Measurements from ENCODE around the gene FAAH. TPM values are rescaled to one million over a fixed set of nuclear protein-coding genes. Genes with fewer than 3 reads are reported as not detected.
A peak's percentile ranks its signal among the peaks of the same experiment; 100 is the strongest.

The FAAH gene
- total and polyA plus RNA-seq, 4 donors = 14.3 to 43.3 (median 27.0) TPM

- Histone ChIP-seq H3K4me1 (ENCODE audit: control insufficient read depth, insufficient read depth, low read length) (peaks cover 23% of the 10 kb centered on the region), H3K27me3 (ENCODE audit: control insufficient read depth, insufficient read depth, low read length) (peaks cover 74% of the 10 kb centered on the region), H3K4me3 (ENCODE audit: low read depth, low read length) (no peak overlapping the region), H3K36me3 (ENCODE audit: control insufficient read depth, insufficient read depth, low read length) (no peaks in the 10 kb centered on the region), H3K9me3 (ENCODE audit: control insufficient read depth, insufficient read depth, low read length) (no peaks in the 10 kb centered on the region), H3K27ac (ENCODE audit: low read depth, low read length) (no peak overlapping the region)
- peak in 5 of 6 donors; percentile 60 to 95 (median 67) for DNase-seq (ENCODE audit: low read depth in 4 of 6, low spot score in 6 of 6)
- WGBS (ENCODE audit: insufficient coverage) = 19% methylated on average over 10 of the region's 15 CpGs
Measured at GRCh38 chr1:46446646-46447498, 52.8 kb downstream of the FAAH start.

- 18% methylated on average over 14 of the region's 14 CpGs for WGBS (ENCODE audit: insufficient coverage)
- DNase-seq (ENCODE audit: low read depth in 4 of 6, low spot score in 6 of 6) = no peak
- no peaks in the 10 kb centered on the region for H3K36me3 ChIP-seq (ENCODE audit: control insufficient read depth, insufficient read depth, low read length)
- H3K27ac ChIP-seq (ENCODE audit: low read depth, low read length) = no peak overlapping the region
- H3K9me3 ChIP-seq (ENCODE audit: control insufficient read depth, insufficient read depth, low read length) = no peaks in the 10 kb centered on the region
- peaks cover 80% of the 10 kb centered on the region for H3K27me3 ChIP-seq (ENCODE audit: control insufficient read depth, insufficient read depth, low read length)
- peaks cover 18% of the 10 kb centered on the region for H3K4me1 ChIP-seq (ENCODE audit: control insufficient read depth, insufficient read depth, low read length)
- no peak overlapping the region for H3K4me3 ChIP-seq (ENCODE audit: low read depth, low read length)
Measured at GRCh38 chr1:46447499-46448108, 53.5 kb downstream of the FAAH start.

GRCh38 chr1:46448109-46448911 lies 54.2 kb downstream of the FAAH start:
- Histone ChIP-seq H3K36me3 (ENCODE audit: control insufficient read depth, insufficient read depth, low read length) (no peaks in the 10 kb centered on the region), H3K27ac (ENCODE audit: low read depth, low read length) (no peak overlapping the region), H3K4me1 (ENCODE audit: control insufficient read depth, insufficient read depth, low read length) (peaks cover 13% of the 10 kb centered on the region), H3K27me3 (ENCODE audit: control insufficient read depth, insufficient read depth, low read length) (peaks cover 83% of the 10 kb centered on the region), H3K4me3 (ENCODE audit: low read depth, low read length) (peak overlapping the region; percentile 25), H3K9me3 (ENCODE audit: control insufficient read depth, insufficient read depth, low read length) (no peaks in the 10 kb centered on the region)
- peak in 2 of 6 donors; percentile 50 to 51 for DNase-seq (ENCODE audit: low read depth in 4 of 6, low spot score in 6 of 6)
- 3% methylated on average over 76 of the region's 76 CpGs for WGBS (ENCODE audit: insufficient coverage)

GRCh38 chr1:46449223-46450159 lies 55.4 kb downstream of the FAAH start:
- DNase-seq (ENCODE audit: low read depth in 4 of 6, low spot score in 6 of 6) = no peak
- H3K9me3 ChIP-seq (ENCODE audit: control insufficient read depth, insufficient read depth, low read length) = no peaks in the 10 kb centered on the region
- H3K36me3 ChIP-seq (ENCODE audit: control insufficient read depth, insufficient read depth, low read length) = no peaks in the 10 kb centered on the region
- H3K4me3 ChIP-seq (ENCODE audit: low read depth, low read length) = no peak overlapping the region
- WGBS (ENCODE audit: insufficient coverage) = 57% methylated on average over 5 of the region's 6 CpGs
- no peak overlapping the region for H3K27ac ChIP-seq (ENCODE audit: low read depth, low read length)
- peaks cover 93% of the 10 kb centered on the region for H3K27me3 ChIP-seq (ENCODE audit: control insufficient read depth, insufficient read depth, low read length)
- peaks cover 13% of the 10 kb centered on the region for H3K4me1 ChIP-seq (ENCODE audit: control insufficient read depth, insufficient read depth, low read length)

- H3K36me3 ChIP-seq (ENCODE audit: control insufficient read depth, insufficient read depth, low read length) = no peaks in the 10 kb centered on the region
- no peak for DNase-seq (ENCODE audit: low read depth in 4 of 6, low spot score in 6 of 6)
- peaks cover 89% of the 10 kb centered on the region for H3K27me3 ChIP-seq (ENCODE audit: control insufficient read depth, insufficient read depth, low read length)
- H3K27ac ChIP-seq (ENCODE audit: low read depth, low read length) = no peak overlapping the region
- peaks cover 13% of the 10 kb centered on the region for H3K4me1 ChIP-seq (ENCODE audit: control insufficient read depth, insufficient read depth, low read length)
- WGBS (ENCODE audit: insufficient coverage) = no CpG with 5 or more reads among the region's 1 CpG
- no peak overlapping the region for H3K4me3 ChIP-seq (ENCODE audit: low read depth, low read length)
- no peaks in the 10 kb centered on the region for H3K9me3 ChIP-seq (ENCODE audit: control insufficient read depth, insufficient read depth, low read length)
Measured at GRCh38 chr1:46450160-46450517, 56.0 kb downstream of the FAAH start.

- H3K4me3 ChIP-seq (ENCODE audit: low read depth, low read length) = no peak overlapping the region
- no peak for DNase-seq (ENCODE audit: low read depth in 4 of 6, low spot score in 6 of 6)
- 74% methylated on average over 3 of the region's 5 CpGs for WGBS (ENCODE audit: insufficient coverage)
- no peak overlapping the region for H3K27ac ChIP-seq (ENCODE audit: low read depth, low read length)
- H3K9me3 ChIP-seq (ENCODE audit: control insufficient read depth, insufficient read depth, low read length) = no peaks in the 10 kb centered on the region
- peaks cover 76% of the 10 kb centered on the region for H3K27me3 ChIP-seq (ENCODE audit: control insufficient read depth, insufficient read depth, low read length)
- peaks cover 13% of the 10 kb centered on the region for H3K4me1 ChIP-seq (ENCODE audit: control insufficient read depth, insufficient read depth, low read length)
- H3K36me3 ChIP-seq (ENCODE audit: control insufficient read depth, insufficient read depth, low read length) = no peaks in the 10 kb centered on the region
Measured at GRCh38 chr1:46451948-46452930, 58.1 kb downstream of the FAAH start.

- peaks cover 70% of the 10 kb centered on the region for H3K27me3 ChIP-seq (ENCODE audit: control insufficient read depth, insufficient read depth, low read length)
- H3K27ac ChIP-seq (ENCODE audit: low read depth, low read length) = no peak overlapping the region
Measured at GRCh38 chr1:46452931-46453325, 58.8 kb downstream of the FAAH start.

GRCh38 chr1:46453449-46453848 lies 59.3 kb downstream of the FAAH start:
- Histone ChIP-seq H3K36me3 (ENCODE audit: control insufficient read depth, insufficient read depth, low read length) (no peaks in the 10 kb centered on the region), H3K4me3 (ENCODE audit: low read depth, low read length) (no peak overlapping the region), H3K27me3 (ENCODE audit: control insufficient read depth, insufficient read depth, low read length) (peaks cover 71% of the 10 kb centered on the region), H3K4me1 (ENCODE audit: control insufficient read depth, insufficient read depth, low read length) (peaks cover 5% of the 10 kb centered on the region), H3K9me3 (ENCODE audit: control insufficient read depth, insufficient read depth, low read length) (no peaks in the 10 kb centered on the region), H3K27ac (ENCODE audit: low read depth, low read length) (no peak overlapping the region)
- no peak for DNase-seq (ENCODE audit: low read depth in 4 of 6, low spot score in 6 of 6)
- WGBS (ENCODE audit: insufficient coverage) = 45% methylated on average over 4 of the region's 4 CpGs

More at GRCh38 chr1:46452931-46453325, 58.8 kb downstream of the FAAH start:
- Histone ChIP-seq H3K9me3 (ENCODE audit: control insufficient read depth, insufficient read depth, low read length) (no peaks in the 10 kb centered on the region), H3K4me3 (ENCODE audit: low read depth, low read length) (no peak overlapping the region), H3K36me3 (ENCODE audit: control insufficient read depth, insufficient read depth, low read length) (no peaks in the 10 kb centered on the region), H3K4me1 (ENCODE audit: control insufficient read depth, insufficient read depth, low read length) (peaks cover 8% of the 10 kb centered on the region)
- 8% methylated on average over 2 of the region's 15 CpGs for WGBS (ENCODE audit: insufficient coverage)
- DNase-seq (ENCODE audit: low read depth in 4 of 6, low spot score in 6 of 6) = peak in 1 of 6 donors; percentile 47

All from spinal cord (tissue), 10 donors.